ENCODE measurements around the gene KPNA1. TPM values are rescaled to one million over a fixed set of nuclear protein-coding genes. Genes with fewer than 3 reads are reported as not detected.

The KPNA1 gene
- total RNA-seq, 2 experiments from 2014 or later = 45.2 to 65.6 TPM

DNA sequence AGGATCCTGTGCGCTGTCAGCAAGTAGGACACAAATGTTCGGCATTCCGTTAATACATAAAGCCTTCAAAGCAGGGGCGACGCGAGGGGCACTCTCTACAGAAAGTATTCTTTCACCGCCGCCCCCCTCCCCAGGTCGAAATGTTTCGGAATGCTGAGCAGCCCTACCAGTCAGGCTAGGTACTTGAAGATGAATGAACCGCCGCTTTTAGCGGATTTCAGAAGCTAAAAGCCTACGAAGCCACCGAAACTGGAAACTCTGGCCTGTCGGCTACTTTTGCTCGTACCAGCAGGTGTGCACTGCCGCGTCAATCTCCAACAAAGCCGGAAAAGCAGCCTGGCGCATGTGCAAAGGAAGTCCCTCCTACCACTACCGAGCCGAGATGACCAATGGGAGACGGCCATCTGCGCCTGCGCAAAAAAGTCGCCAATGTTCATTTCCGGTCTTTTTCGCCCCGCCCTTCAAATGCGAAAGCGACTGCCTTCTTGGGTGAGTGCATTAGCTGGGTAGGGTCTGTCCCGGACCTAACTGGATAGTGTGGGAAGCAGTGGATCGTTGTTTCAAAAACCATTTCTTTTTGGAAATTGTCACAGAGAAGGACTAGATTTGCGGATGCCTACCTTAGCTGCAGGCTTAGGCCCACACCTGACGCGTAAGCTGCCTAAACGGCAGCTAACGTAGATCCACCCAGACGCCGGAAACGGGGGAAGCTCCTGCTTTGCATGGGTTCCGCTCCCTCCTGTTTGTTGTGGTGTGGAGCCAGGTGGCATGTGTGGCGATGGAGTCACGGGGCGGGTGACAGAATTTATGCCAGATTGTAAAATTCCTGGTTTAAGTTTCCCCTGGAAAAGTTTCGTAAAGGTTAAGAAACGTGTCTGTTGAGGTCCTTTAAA is 98.7 kb downstream of the KPNA1 start, which contains the start of gene WDR5B:
Gene WDR5B (minus strand): TSS at position 301 of the 893 bp plus-strand sequence. CDS start 534 bp downstream, outside the sequence.
- DNase-seq = peak; percentile 99

GRCh38 chr3:122415104-122415744 is 99.5 kb downstream of the KPNA1 start:
- Mint-ChIP-seq H3K27ac (peak overlapping the region; percentile 95), H3K4me3 (peak overlapping the region; percentile 95), H3K27me3 (no peaks in the 10 kb centered on the region), H3K4me1 (peaks cover 47% of the 10 kb centered on the region), H3K9me3 (ENCODE audit: low read depth) (no peaks in the 10 kb centered on the region), H3K36me3 (peaks cover 20% of the 10 kb centered on the region)
- DNase-seq (peak; percentile 76), ATAC-seq (peak; percentile 54)
- CTCF ChIA-PET = interaction anchor here (0.6 to 3.6 kb wide), 8 partner anchors 16 to 264 kb away, joined by 3 to 26 read pairs (median 5); partner anchors contain the start of genes FAM162A, KPNA1, MIX23 and PARP14

More for the DNA sequence above, 98.7 kb downstream of the KPNA1 start, which contains the start of gene WDR5B:
- Mint-ChIP-seq H3K27ac (peak within 1 kb of the TSS; percentile 95), H3K27me3 (no peaks in the 10 kb centered on the region), H3K4me1 (peaks cover 49% of the 10 kb centered on the region), H3K36me3 (peaks cover 21% of the 10 kb centered on the region), H3K4me3 (peak within 1 kb of the TSS; percentile 95), H3K9me3 (ENCODE audit: low read depth) (no peaks in the 10 kb centered on the region)
- ATAC-seq = peak; percentile 93
- CTCF ChIA-PET = interaction anchor here (0.9 to 3.6 kb wide), 9 partner anchors 16 to 264 kb away, joined by 3 to 26 read pairs (median 4); partner anchors contain the start of genes FAM162A, KPNA1, MIX23 and PARP14

DNA sequence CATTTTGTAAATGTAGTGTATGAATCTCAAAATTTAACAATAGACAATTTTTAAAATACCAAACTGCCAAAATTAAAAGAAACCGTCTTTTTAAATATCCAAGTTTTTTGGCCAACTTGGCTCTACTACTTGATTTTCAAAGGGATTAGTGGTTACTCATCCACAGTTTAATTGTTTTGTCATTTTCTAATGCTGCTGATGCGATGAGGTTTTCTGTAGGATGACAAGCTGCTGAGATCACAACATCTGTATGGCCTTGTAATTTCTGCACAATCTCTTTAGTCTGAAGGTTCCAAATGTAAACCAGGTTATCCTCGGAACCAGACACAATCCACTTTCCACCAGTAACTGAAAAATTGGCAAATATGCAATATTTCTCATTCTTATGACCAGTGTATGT is 100.3 kb downstream of the KPNA1 start:
- ATAC-seq = no peak
- peaks cover 45% of the 10 kb centered on the region for H3K4me1 Mint-ChIP-seq
- peaks cover 20% of the 10 kb centered on the region for H3K36me3 Mint-ChIP-seq

GRCh38 chr3:122410639-122411038 is 104.1 kb downstream of the KPNA1 start:
- H3K9me3 Mint-ChIP-seq (ENCODE audit: low read depth) = no peaks in the 10 kb centered on the region
- peaks cover 35% of the 10 kb centered on the region for H3K4me1 Mint-ChIP-seq
- no peak for DNase-seq
- H3K27ac Mint-ChIP-seq = no peak overlapping the region
- no peak for ATAC-seq
- no peak overlapping the region for H3K4me3 Mint-ChIP-seq
- peaks cover 39% of the 10 kb centered on the region for H3K36me3 Mint-ChIP-seq
- H3K27me3 Mint-ChIP-seq = no peaks in the 10 kb centered on the region
- CTCF ChIA-PET = interaction anchor here (1.6 kb wide), 1 partner anchor 26 kb away, joined by 7 read pairs; the partner anchor contains the start of gene FAM162A

More for the DNA sequence above, 100.3 kb downstream of the KPNA1 start:
- no peak for DNase-seq
- peak overlapping the region; percentile 95 for H3K27ac Mint-ChIP-seq
- peak overlapping the region; percentile 95 for H3K4me3 Mint-ChIP-seq
- no peaks in the 10 kb centered on the region for H3K9me3 Mint-ChIP-seq (ENCODE audit: low read depth)
- H3K27me3 Mint-ChIP-seq = no peaks in the 10 kb centered on the region
- CTCF ChIA-PET = no interaction called here

- Mint-ChIP-seq H3K36me3 (peaks cover 42% of the 10 kb centered on the region), H3K4me1 (peaks cover 33% of the 10 kb centered on the region), H3K9me3 (ENCODE audit: low read depth) (no peaks in the 10 kb centered on the region), H3K27ac (no peak overlapping the region), H3K4me3 (no peak overlapping the region), H3K27me3 (no peaks in the 10 kb centered on the region)
- CTCF ChIA-PET = no interaction called here
- DNase-seq = no peak
- no peak for ATAC-seq
These were observed 104.6 kb downstream of the KPNA1 start for GRCh38 chr3:122410111-122410510.

GRCh38 chr3:122409446-122409845 is 105.3 kb downstream of the KPNA1 start:
- peaks cover 42% of the 10 kb centered on the region for H3K36me3 Mint-ChIP-seq
- no peaks in the 10 kb centered on the region for H3K27me3 Mint-ChIP-seq
- CTCF ChIA-PET = interaction anchor here (0.6 to 1.8 kb wide), 2 partner anchors 17 to 307 kb away, joined by 3 to 5 read pairs; no protein-coding TSS in a partner anchor
- H3K4me1 Mint-ChIP-seq = peaks cover 26% of the 10 kb centered on the region
- H3K9me3 Mint-ChIP-seq (ENCODE audit: low read depth) = no peaks in the 10 kb centered on the region
- H3K4me3 Mint-ChIP-seq = no peak overlapping the region
- no peak overlapping the region for H3K27ac Mint-ChIP-seq
- ATAC-seq (no peak), DNase-seq (no peak)

- H3K4me1 Mint-ChIP-seq = peaks cover 18% of the 10 kb centered on the region
These were observed 106.8 kb downstream of the KPNA1 start for GRCh38 chr3:122407946-122408345.

DNA sequence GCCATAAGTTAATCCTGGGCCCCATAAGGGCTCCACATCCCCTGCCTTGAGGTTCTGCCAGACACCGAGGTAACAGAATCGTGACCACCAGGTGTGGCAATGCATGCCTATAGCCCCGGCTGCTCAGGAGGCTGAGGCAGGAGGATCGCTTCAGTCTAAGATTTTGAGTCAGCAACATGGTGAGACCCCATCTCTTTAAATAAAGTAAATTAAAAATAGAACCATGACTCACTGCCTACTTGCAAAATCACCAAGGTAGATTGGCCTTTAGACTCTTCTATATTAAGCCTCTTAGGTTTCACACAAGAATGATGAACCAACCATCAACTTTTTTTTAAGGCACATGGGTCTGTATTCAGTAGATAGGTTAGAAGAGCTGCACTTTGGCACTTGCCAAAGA is 108.5 kb downstream of the KPNA1 start:
- no peaks in the 10 kb centered on the region for H3K9me3 Mint-ChIP-seq (ENCODE audit: low read depth)
- H3K36me3 Mint-ChIP-seq = peaks cover 42% of the 10 kb centered on the region
- H3K4me1 Mint-ChIP-seq = peaks cover 6% of the 10 kb centered on the region
- DNase-seq = no peak
- peak; percentile 27 for ATAC-seq
- no peak overlapping the region for H3K4me3 Mint-ChIP-seq
- CTCF ChIA-PET = interaction anchor here (0.8 kb wide), 1 partner anchor 13 kb away, joined by 3 read pairs; no protein-coding TSS in a partner anchor
- H3K27me3 Mint-ChIP-seq = no peaks in the 10 kb centered on the region
- no peak overlapping the region for H3K27ac Mint-ChIP-seq

More at GRCh38 chr3:122407946-122408345, 106.8 kb downstream of the KPNA1 start:
- H3K27ac Mint-ChIP-seq = no peak overlapping the region
- no peak overlapping the region for H3K4me3 Mint-ChIP-seq
- peaks cover 49% of the 10 kb centered on the region for H3K36me3 Mint-ChIP-seq
- DNase-seq (no peak), ATAC-seq (no peak)
- no peaks in the 10 kb centered on the region for H3K27me3 Mint-ChIP-seq
- CTCF ChIA-PET = interaction anchor here (1.5 to 1.8 kb wide), 2 partner anchors 15 to 24 kb away, joined by 5 to 6 read pairs; partner anchors contain the start of gene FAM162A
- no peaks in the 10 kb centered on the region for H3K9me3 Mint-ChIP-seq (ENCODE audit: low read depth)

DNA sequence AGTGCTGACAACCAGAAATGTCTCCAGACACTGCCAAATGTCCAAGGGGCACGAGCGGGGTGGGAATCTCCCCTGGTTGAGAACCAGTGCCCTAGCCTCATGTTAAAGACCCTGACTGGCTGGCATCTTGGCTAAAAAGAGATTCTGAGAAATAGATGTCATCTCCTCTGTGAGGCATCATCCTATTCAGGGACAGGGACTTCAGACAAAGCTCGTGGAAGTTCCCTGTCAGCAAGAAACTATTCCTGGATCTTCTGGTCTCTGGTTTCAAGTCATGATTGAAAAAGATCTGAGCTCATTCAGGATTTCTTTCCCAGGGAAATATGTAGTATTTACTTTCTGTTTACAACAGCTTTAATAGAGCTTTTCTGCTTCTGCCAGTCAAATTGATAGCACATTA is 109.7 kb downstream of the KPNA1 start:
- no peaks in the 10 kb centered on the region for H3K9me3 Mint-ChIP-seq (ENCODE audit: low read depth)
- peaks cover 42% of the 10 kb centered on the region for H3K36me3 Mint-ChIP-seq
- no peak overlapping the region for H3K4me3 Mint-ChIP-seq
- peaks cover 6% of the 10 kb centered on the region for H3K4me1 Mint-ChIP-seq
- no peak overlapping the region for H3K27ac Mint-ChIP-seq
- no peak for ATAC-seq
- no peaks in the 10 kb centered on the region for H3K27me3 Mint-ChIP-seq
- no peak for DNase-seq
- CTCF ChIA-PET = interaction anchor here (1.2 kb wide), 1 partner anchor 12 kb away, joined by 5 read pairs; no protein-coding TSS in a partner anchor

- Mint-ChIP-seq H3K4me3 (no peak overlapping the region), H3K9me3 (ENCODE audit: low read depth) (no peaks in the 10 kb centered on the region), H3K27ac (no peak overlapping the region), H3K4me1 (peaks cover 6% of the 10 kb centered on the region), H3K36me3 (peaks cover 45% of the 10 kb centered on the region), H3K27me3 (no peaks in the 10 kb centered on the region)
- CTCF ChIA-PET = interaction anchor here (1.4 kb wide), 1 partner anchor 19 kb away, joined by 3 read pairs; the partner anchor contains the start of gene FAM162A
- no peak for DNase-seq
- ATAC-seq = no peak
These were observed 111.2 kb downstream of the KPNA1 start for GRCh38 chr3:122403489-122403888.

DNA sequence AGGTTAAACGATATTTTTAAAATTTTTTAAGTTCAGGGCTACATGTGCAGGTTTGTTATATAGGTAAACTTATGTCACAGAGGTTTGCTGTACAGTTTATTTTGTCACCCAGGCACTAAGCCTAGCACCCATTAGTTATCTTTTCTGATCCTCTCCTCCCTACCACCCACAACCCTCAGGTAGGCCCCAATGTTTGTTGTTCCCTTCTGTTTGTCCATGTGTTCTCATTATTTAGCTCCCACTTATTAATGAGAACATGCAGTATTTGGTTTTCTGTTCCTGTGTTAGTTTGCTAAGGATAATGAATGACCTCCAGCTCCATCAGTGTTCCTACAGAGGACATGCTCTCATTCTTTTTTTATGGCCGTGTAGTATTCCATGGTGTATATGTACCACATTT is 115.8 kb downstream of the KPNA1 start:
- ATAC-seq = no peak
- peaks cover 26% of the 10 kb centered on the region for H3K36me3 Mint-ChIP-seq
- H3K27me3 Mint-ChIP-seq = no peaks in the 10 kb centered on the region
- no peak overlapping the region for H3K4me3 Mint-ChIP-seq
- H3K4me1 Mint-ChIP-seq = peaks cover 22% of the 10 kb centered on the region
- CTCF ChIA-PET = interaction anchor here (1.5 kb wide), 1 partner anchor 17 kb away, joined by 3 read pairs; the partner anchor contains the start of gene WDR5B
- no peak for DNase-seq
- H3K27ac Mint-ChIP-seq = no peak overlapping the region
- H3K9me3 Mint-ChIP-seq (ENCODE audit: low read depth) = no peaks in the 10 kb centered on the region

- H3K36me3 Mint-ChIP-seq = peaks cover 21% of the 10 kb centered on the region
- H3K9me3 Mint-ChIP-seq (ENCODE audit: low read depth) = no peaks in the 10 kb centered on the region
- no peak overlapping the region for H3K27ac Mint-ChIP-seq
- H3K27me3 Mint-ChIP-seq = no peaks in the 10 kb centered on the region
- no peak overlapping the region for H3K4me3 Mint-ChIP-seq
- no peak for DNase-seq
- H3K4me1 Mint-ChIP-seq = peaks cover 30% of the 10 kb centered on the region
- ATAC-seq = no peak
- CTCF ChIA-PET = no interaction called here
These were observed 117.5 kb downstream of the KPNA1 start for GRCh38 chr3:122397201-122397600.

DNA sequence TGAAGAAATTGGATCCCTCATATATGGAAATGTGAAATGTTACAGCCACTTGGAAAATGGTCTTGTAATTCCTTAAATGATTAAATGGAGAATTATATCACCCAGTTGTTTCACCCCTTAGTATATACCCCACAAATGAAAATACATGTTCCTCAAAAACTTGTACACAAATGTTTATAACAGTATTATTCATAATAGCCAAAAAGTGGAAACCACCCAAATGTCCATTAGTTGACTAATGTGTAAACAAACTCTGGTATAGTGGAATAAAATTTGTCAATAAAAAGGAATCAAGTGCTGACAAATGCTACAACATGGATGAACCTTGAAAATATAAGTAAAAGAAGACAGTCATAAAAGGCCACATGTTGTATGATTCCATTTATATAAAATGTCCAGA is 118.2 kb downstream of the KPNA1 start:
- Mint-ChIP-seq H3K9me3 (ENCODE audit: low read depth) (no peaks in the 10 kb centered on the region), H3K4me3 (no peak overlapping the region), H3K4me1 (peaks cover 30% of the 10 kb centered on the region), H3K27me3 (no peaks in the 10 kb centered on the region), H3K36me3 (peaks cover 20% of the 10 kb centered on the region), H3K27ac (no peak overlapping the region)
- DNase-seq = no peak
- no peak for ATAC-seq
- CTCF ChIA-PET = interaction anchor here (1.3 kb wide), 1 partner anchor 12 kb away, joined by 5 read pairs; the partner anchor contains the start of gene FAM162A

Data from activated CD8-positive, alpha-beta memory T cell treated with anti-CD3 and anti-CD28 coated beads, Interleukin-2, amount 10 ng/mL, durations not matched to agents 7 days and 5 days (primary cell).